Uterus (tissue), 2 donors: Measurements from ENCODE around the gene MSRB3.

Experiments
- POLR2A ChIP-seq, 2 donors: fragments of 450-650 bp; IDR thresholded peaks; one replicate each; pipeline ENCODE4 v1.6.1; 2016; ENCODE audit warnings: antibody characterized with exemption in 2 of 2, mild to moderate bottlenecking in 1 of 2, moderate library complexity in 1 of 2
- TF ChIP-seq, protein P1 (sequence below), 4 experiments: fragments of 200-600 bp in 2 of 4; fragments of 450-650 bp in 2 of 4; sonication (generic) in 2 of 4; IDR thresholded peaks; one replicate each; pipeline ENCODE4 v1.5.1; 2016 to 2019; ENCODE audit warnings: antibody characterized with exemption in 4 of 4, mild to moderate bottlenecking in 2 of 4, moderate library complexity in 1 of 4

DNA sequence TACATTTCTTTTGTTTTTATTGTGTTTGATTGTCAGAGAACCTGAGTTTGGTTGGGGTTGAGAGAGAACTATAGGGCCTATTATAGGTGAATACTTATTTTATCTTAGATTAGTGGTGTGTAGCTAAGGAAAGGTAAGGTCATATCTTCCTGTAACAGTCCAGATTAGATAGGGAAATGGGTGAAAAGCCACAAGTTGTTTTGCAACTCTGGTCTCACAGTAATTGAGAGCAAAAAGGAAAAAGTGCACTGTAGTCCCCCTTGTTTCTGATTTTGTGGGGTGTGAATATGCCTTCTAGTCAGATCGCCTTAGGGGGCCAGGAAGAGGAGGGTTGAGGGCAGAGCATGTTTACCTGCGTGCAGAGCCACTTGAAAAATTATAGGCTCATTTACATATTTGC lies 8.9 kb downstream of the MSRB3 start:
- TF ChIP-seq POLR2A (IDR thresholded peaks at IDR 0.05): no peak
- TF ChIP-seq, protein P1, sequence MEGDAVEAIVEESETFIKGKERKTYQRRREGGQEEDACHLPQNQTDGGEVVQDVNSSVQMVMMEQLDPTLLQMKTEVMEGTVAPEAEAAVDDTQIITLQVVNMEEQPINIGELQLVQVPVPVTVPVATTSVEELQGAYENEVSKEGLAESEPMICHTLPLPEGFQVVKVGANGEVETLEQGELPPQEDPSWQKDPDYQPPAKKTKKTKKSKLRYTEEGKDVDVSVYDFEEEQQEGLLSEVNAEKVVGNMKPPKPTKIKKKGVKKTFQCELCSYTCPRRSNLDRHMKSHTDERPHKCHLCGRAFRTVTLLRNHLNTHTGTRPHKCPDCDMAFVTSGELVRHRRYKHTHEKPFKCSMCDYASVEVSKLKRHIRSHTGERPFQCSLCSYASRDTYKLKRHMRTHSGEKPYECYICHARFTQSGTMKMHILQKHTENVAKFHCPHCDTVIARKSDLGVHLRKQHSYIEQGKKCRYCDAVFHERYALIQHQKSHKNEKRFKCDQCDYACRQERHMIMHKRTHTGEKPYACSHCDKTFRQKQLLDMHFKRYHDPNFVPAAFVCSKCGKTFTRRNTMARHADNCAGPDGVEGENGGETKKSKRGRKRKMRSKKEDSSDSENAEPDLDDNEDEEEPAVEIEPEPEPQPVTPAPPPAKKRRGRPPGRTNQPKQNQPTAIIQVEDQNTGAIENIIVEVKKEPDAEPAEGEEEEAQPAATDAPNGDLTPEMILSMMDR (IDR thresholded peaks at IDR 0.05): no peak
